ENCODE data around the gene CCR8.
"Not testable (repeated sequence)": the region's sequence is repeated elsewhere in the genome, so short reads cannot be mapped to it uniquely, and the experiment has no call there.

Gene CCR8

DNA sequence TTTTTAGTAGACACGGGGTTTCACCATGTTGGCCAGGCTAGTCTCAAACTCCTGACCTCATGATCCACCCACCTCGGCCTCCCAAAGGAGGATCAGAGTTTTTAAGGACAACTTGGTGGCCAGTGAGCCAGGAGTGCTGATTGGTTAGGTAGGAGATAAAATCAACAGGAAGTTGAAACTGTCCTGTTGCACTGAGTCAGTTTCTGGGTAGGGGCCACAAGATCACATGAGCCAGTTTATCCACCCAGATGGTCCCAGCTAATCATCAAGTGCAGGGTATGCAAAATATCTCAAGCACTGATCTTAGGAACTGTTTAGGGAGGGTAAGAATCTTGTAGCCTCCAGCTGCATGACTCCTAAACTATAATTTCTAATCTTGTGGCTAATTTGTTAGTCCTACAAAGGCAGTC lies 7.9 kb upstream of the CCR8 start:
- not testable (repeated sequence) for H3K23ac ChIP-seq (ENCODE audit: low read length in 2 of 2); H3K9me3 ChIP-seq (ENCODE audit: control insufficient read depth, low read length); H4K91ac ChIP-seq (ENCODE audit: low read length); H2BK120ac ChIP-seq (ENCODE audit: low read depth, low read length); H2BK15ac ChIP-seq (ENCODE audit: low read depth, poor library complexity, severe bottlenecking); H4K8ac ChIP-seq (ENCODE audit: low read length); H3K4me2 ChIP-seq (ENCODE audit: low read length, poor library complexity, severe bottlenecking); H2BK5ac ChIP-seq (ENCODE audit: low read depth, low read length, poor library complexity, severe bottlenecking); H3K79me1 ChIP-seq (replicated peaks; ENCODE audit: low read length, poor library complexity, severe bottlenecking); H3K27ac ChIP-seq (ENCODE audit: low read length, poor library complexity, severe bottlenecking); H3K36me3 ChIP-seq (ENCODE audit: control insufficient read depth in 1 of 2, insufficient read depth in 2 of 2, low read depth in 1 of 2, low read length in 2 of 2); H3K9ac ChIP-seq (ENCODE audit: low read length); H2AK5ac ChIP-seq (ENCODE audit: low read length, severe bottlenecking); H3K4ac ChIP-seq (ENCODE audit: low read depth in 1 of 2, low read length in 2 of 2); DNase-seq; H3K4me1 ChIP-seq (ENCODE audit: control insufficient read depth, insufficient read depth, low read depth, low read length); H3K27me3 ChIP-seq (ENCODE audit: control insufficient read depth in 1 of 2, insufficient read depth in 1 of 2, low read length in 2 of 2); H2AFZ ChIP-seq (ENCODE audit: low read depth, low read length); H3K14ac ChIP-seq (ENCODE audit: low read length in 2 of 2); H3K4me3 ChIP-seq (ENCODE audit: insufficient read depth in 1 of 2, low read depth in 1 of 2, low read length in 2 of 2); H3K18ac ChIP-seq (ENCODE audit: low read depth in 1 of 2, low read length in 2 of 2); H2BK12ac ChIP-seq (ENCODE audit: low read length in 2 of 2)
- 70% methylated on average over 1 of the region's 2 CpGs for WGBS

DNA sequence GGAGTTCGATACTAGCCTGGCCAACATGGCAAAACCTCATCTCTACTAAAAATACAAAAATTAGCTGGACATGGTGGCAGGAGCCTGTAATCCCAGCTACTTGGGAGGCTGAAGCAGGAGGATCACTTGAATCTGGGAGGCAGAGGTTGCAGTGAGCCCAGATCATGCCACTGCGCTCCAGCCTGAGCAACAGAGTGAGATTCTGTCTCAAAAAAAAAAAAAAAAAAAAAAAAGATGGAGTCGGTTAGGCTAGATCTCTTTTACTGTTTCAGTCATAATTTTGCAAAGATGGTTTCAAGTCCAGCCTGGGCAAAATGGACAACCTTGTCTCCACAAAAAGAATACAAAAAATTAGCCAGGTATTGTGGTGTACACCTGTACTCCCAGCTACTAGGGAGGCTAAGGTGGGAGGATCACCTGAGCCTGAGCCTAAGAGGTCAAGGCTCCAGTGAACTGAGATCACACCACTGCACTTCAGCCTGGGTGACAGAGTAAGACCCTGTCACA lies 7.2 kb upstream of the CCR8 start:
- 42% methylated on average over 2 of the region's 3 CpGs for WGBS
- H3K27ac ChIP-seq (ENCODE audit: low read length, poor library complexity, severe bottlenecking); H2BK5ac ChIP-seq (ENCODE audit: low read depth, low read length, poor library complexity, severe bottlenecking); H3K9me3 ChIP-seq (ENCODE audit: control insufficient read depth, low read length); H3K27me3 ChIP-seq (ENCODE audit: control insufficient read depth in 1 of 2, insufficient read depth in 1 of 2, low read length in 2 of 2); DNase-seq; H2AK5ac ChIP-seq (ENCODE audit: low read length, severe bottlenecking); H2AFZ ChIP-seq (ENCODE audit: low read depth, low read length); H2BK12ac ChIP-seq (ENCODE audit: low read length in 2 of 2); H4K91ac ChIP-seq (ENCODE audit: low read length); H3K79me1 ChIP-seq (replicated peaks; ENCODE audit: low read length, poor library complexity, severe bottlenecking); H4K8ac ChIP-seq (ENCODE audit: low read length); H3K18ac ChIP-seq (ENCODE audit: low read depth in 1 of 2, low read length in 2 of 2); H3K14ac ChIP-seq (ENCODE audit: low read length in 2 of 2); H3K4me1 ChIP-seq (ENCODE audit: control insufficient read depth, insufficient read depth, low read depth, low read length); H3K36me3 ChIP-seq (ENCODE audit: control insufficient read depth in 1 of 2, insufficient read depth in 2 of 2, low read depth in 1 of 2, low read length in 2 of 2); H2BK15ac ChIP-seq (ENCODE audit: low read depth, poor library complexity, severe bottlenecking); H3K4me2 ChIP-seq (ENCODE audit: low read length, poor library complexity, severe bottlenecking); H2BK120ac ChIP-seq (ENCODE audit: low read depth, low read length); H3K23ac ChIP-seq (ENCODE audit: low read length in 2 of 2); H3K4ac ChIP-seq (ENCODE audit: low read depth in 1 of 2, low read length in 2 of 2); H3K4me3 ChIP-seq (ENCODE audit: insufficient read depth in 1 of 2, low read depth in 1 of 2, low read length in 2 of 2); H3K9ac ChIP-seq (ENCODE audit: low read length): not testable (repeated sequence)

DNA sequence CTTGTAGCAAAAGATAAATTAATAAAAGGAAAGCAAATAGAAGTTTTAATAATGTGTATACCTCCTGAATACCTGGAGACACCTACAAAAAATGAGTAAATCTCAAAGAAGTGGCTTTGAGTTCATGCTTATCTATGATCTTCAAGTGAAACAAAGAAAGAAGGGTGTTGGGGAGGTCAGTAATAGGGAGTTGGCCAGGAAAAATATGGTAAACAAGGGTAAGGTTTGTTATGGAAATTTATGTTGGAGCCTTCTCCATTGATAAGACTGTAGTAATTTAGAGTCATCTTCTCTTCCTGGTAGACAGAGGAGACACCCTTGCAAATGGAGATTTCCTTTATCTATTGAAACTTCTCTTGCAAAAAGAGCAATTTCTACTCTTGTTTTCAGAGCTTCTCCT lies 6.6 kb upstream of the CCR8 start:
- H3K4me1 ChIP-seq (ENCODE audit: control insufficient read depth, insufficient read depth, low read depth, low read length), result no peaks in the 10 kb centered on the region
- no peaks in the 10 kb centered on the region for H3K79me1 ChIP-seq (replicated peaks; ENCODE audit: low read length, poor library complexity, severe bottlenecking)
- H2BK5ac ChIP-seq (ENCODE audit: low read depth, low read length, poor library complexity, severe bottlenecking), result no peak overlapping the region
- H3K4ac ChIP-seq (ENCODE audit: low read depth in 1 of 2, low read length in 2 of 2), result no peak overlapping the region
- DNase-seq, result no peak
- no peak overlapping the region for H3K27ac ChIP-seq (ENCODE audit: low read length, poor library complexity, severe bottlenecking)
- H3K4me2 ChIP-seq (ENCODE audit: low read length, poor library complexity, severe bottlenecking), result no peak overlapping the region
- H2BK12ac ChIP-seq (ENCODE audit: low read length in 2 of 2), result no peak overlapping the region
- no peak overlapping the region for H2AFZ ChIP-seq (ENCODE audit: low read depth, low read length)
- no peaks in the 10 kb centered on the region for H3K36me3 ChIP-seq (ENCODE audit: control insufficient read depth in 1 of 2, insufficient read depth in 2 of 2, low read depth in 1 of 2, low read length in 2 of 2)
- H4K91ac ChIP-seq (ENCODE audit: low read length), result no peak overlapping the region
- no peak overlapping the region for H3K18ac ChIP-seq (ENCODE audit: low read depth in 1 of 2, low read length in 2 of 2)
- H3K9me3 ChIP-seq (ENCODE audit: control insufficient read depth, low read length), result no peaks in the 10 kb centered on the region
- peaks cover 6 to 9% of the 10 kb centered on the region in 2 experiments for H3K27me3 ChIP-seq (ENCODE audit: control insufficient read depth in 1 of 2, insufficient read depth in 1 of 2, low read length in 2 of 2)
- H2AK5ac ChIP-seq (ENCODE audit: low read length, severe bottlenecking), result no peak overlapping the region
- H2BK15ac ChIP-seq (ENCODE audit: low read depth, poor library complexity, severe bottlenecking), result no peak overlapping the region
- H4K8ac ChIP-seq (ENCODE audit: low read length), result no peak overlapping the region
- H3K4me3 ChIP-seq (ENCODE audit: insufficient read depth in 1 of 2, low read depth in 1 of 2, low read length in 2 of 2), result no peak overlapping the region
- no peak overlapping the region for H2BK120ac ChIP-seq (ENCODE audit: low read depth, low read length)
- no peak overlapping the region for H3K14ac ChIP-seq (ENCODE audit: low read length in 2 of 2)
- H3K23ac ChIP-seq (ENCODE audit: low read length in 2 of 2), result no peak overlapping the region
- H3K9ac ChIP-seq (ENCODE audit: low read length), result no peak overlapping the region

DNA sequence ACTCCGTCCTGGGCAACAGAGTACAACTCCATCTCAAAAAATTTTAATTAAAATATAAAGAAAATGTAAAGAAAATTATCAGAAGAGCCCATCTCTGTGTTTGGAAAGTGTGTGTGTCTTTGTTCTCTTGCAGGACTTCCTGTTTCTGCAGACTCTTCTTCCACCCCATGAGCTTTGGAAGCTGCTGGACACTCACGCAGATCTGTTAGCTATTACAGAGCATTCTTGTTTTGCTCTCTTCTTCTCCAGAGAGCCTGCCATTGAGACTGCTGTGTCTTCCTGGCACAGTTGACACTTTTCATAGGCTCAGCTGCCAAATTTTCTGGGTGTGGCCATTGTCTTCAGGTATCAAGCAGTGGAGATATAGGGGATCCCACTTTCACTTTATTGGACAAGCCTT lies 6.0 kb upstream of the CCR8 start:
- H2BK12ac ChIP-seq (ENCODE audit: low read length in 2 of 2), result no peak overlapping the region
- H3K4me1 ChIP-seq (ENCODE audit: control insufficient read depth, insufficient read depth, low read depth, low read length), result no peaks in the 10 kb centered on the region
- no peak for DNase-seq
- H3K79me1 ChIP-seq (replicated peaks; ENCODE audit: low read length, poor library complexity, severe bottlenecking), result no peaks in the 10 kb centered on the region
- H3K9me3 ChIP-seq (ENCODE audit: control insufficient read depth, low read length), result no peaks in the 10 kb centered on the region
- no peak overlapping the region for H3K27ac ChIP-seq (ENCODE audit: low read length, poor library complexity, severe bottlenecking)
- no peak overlapping the region for H3K18ac ChIP-seq (ENCODE audit: low read depth in 1 of 2, low read length in 2 of 2)
- no peak overlapping the region for H3K14ac ChIP-seq (ENCODE audit: low read length in 2 of 2)
- H3K4me2 ChIP-seq (ENCODE audit: low read length, poor library complexity, severe bottlenecking), result no peak overlapping the region
- H3K4ac ChIP-seq (ENCODE audit: low read depth in 1 of 2, low read length in 2 of 2), result no peak overlapping the region
- H3K9ac ChIP-seq (ENCODE audit: low read length), result no peak overlapping the region
- H4K91ac ChIP-seq (ENCODE audit: low read length), result no peak overlapping the region
- H2BK120ac ChIP-seq (ENCODE audit: low read depth, low read length), result no peak overlapping the region
- H2BK5ac ChIP-seq (ENCODE audit: low read depth, low read length, poor library complexity, severe bottlenecking), result no peak overlapping the region
- H3K27me3 ChIP-seq (ENCODE audit: control insufficient read depth in 1 of 2, insufficient read depth in 1 of 2, low read length in 2 of 2), result peaks cover 6 to 9% of the 10 kb centered on the region in 2 experiments
- no peak overlapping the region for H3K23ac ChIP-seq (ENCODE audit: low read length in 2 of 2)
- H3K36me3 ChIP-seq (ENCODE audit: control insufficient read depth in 1 of 2, insufficient read depth in 2 of 2, low read depth in 1 of 2, low read length in 2 of 2), result no peaks in the 10 kb centered on the region
- H4K8ac ChIP-seq (ENCODE audit: low read length), result no peak overlapping the region
- no peak overlapping the region for H2BK15ac ChIP-seq (ENCODE audit: low read depth, poor library complexity, severe bottlenecking)
- WGBS, result 89% methylated on average over 1 of the region's 2 CpGs
- H2AFZ ChIP-seq (ENCODE audit: low read depth, low read length), result no peak overlapping the region
- H2AK5ac ChIP-seq (ENCODE audit: low read length, severe bottlenecking), result no peak overlapping the region
- H3K4me3 ChIP-seq (ENCODE audit: insufficient read depth in 1 of 2, low read depth in 1 of 2, low read length in 2 of 2), result no peak overlapping the region
